ENCODE measurements around the gene MYLK4.
"Not testable (repeated sequence)": the region's sequence is repeated elsewhere in the genome, so short reads cannot be mapped to it uniquely, and the experiment has no call there.

The MYLK4 gene

GRCh38 chr6:2764610-2765165, 14.0 kb upstream of the MYLK4 start:
- no peaks in the 10 kb centered on the region for H3K36me3 ChIP-seq (ENCODE audit: insufficient read depth)
- H4K20me1 ChIP-seq (ENCODE audit: insufficient read depth): peaks cover 16% of the 10 kb centered on the region; the same call in 1 of the 2 replicates
- peaks cover 33% of the 10 kb centered on the region for H3K4me1 ChIP-seq (ENCODE audit: low read depth, poor library complexity, severe bottlenecking)
- no peak overlapping the region for H3K4me3 ChIP-seq (IDR thresholded peaks at IDR 0.05; ENCODE audit: insufficient read depth, low read depth, low read length)
- peaks cover 36% of the 10 kb centered on the region for H3K79me2 ChIP-seq (ENCODE audit: insufficient read depth, low read depth)
- peak overlapping the region; percentile 86; the same call in 1 of the 2 replicates for H3K4me2 ChIP-seq
- peak overlapping the region; percentile 54; the same call in 1 of the 2 replicates for H3K9ac ChIP-seq
- peak overlapping the region; percentile 71 for H3K27ac ChIP-seq
- no peaks in the 10 kb centered on the region for H3K27me3 ChIP-seq (ENCODE audit: insufficient read depth, low read depth)
- peak overlapping the region; percentile 87 for H2AFZ ChIP-seq (ENCODE audit: low read depth)
- TF ChIP-seq CTCF (conservative IDR thresholded peaks at IDR 0.05; ENCODE audit: low read depth, low read length): no peak

GRCh38 chr6:2763876-2764540, 13.3 kb upstream of the MYLK4 start:
- Histone ChIP-seq H3K79me2 (ENCODE audit: insufficient read depth, low read depth) (peaks cover 29% of the 10 kb centered on the region), H3K4me3 (IDR thresholded peaks at IDR 0.05; ENCODE audit: insufficient read depth, low read depth, low read length) (no peak overlapping the region), H3K4me2 (peak overlapping the region; percentile 86), H4K20me1 (ENCODE audit: insufficient read depth) (peaks cover 15% of the 10 kb centered on the region; the same call in 1 of the 2 replicates), H3K36me3 (ENCODE audit: insufficient read depth) (no peaks in the 10 kb centered on the region), H3K9ac (no peak overlapping the region), H3K27me3 (ENCODE audit: insufficient read depth, low read depth) (no peaks in the 10 kb centered on the region), H2AFZ (ENCODE audit: low read depth) (peak overlapping the region; percentile 87), H3K4me1 (ENCODE audit: low read depth, poor library complexity, severe bottlenecking) (peaks cover 27% of the 10 kb centered on the region), H3K27ac (peak overlapping the region; percentile 71; the same call in 1 of the 2 replicates)
- no peak for TF ChIP-seq CTCF (conservative IDR thresholded peaks at IDR 0.05; ENCODE audit: low read depth, low read length)

GRCh38 chr6:2763345-2763841, 12.7 kb upstream of the MYLK4 start:
- no peak overlapping the region for H3K27ac ChIP-seq
- peaks cover 23% of the 10 kb centered on the region for H3K79me2 ChIP-seq (ENCODE audit: insufficient read depth, low read depth)
- H3K4me1 ChIP-seq (ENCODE audit: low read depth, poor library complexity, severe bottlenecking): peaks cover 21% of the 10 kb centered on the region
- no peak overlapping the region for H3K4me2 ChIP-seq
- TF ChIP-seq CTCF (conservative IDR thresholded peaks at IDR 0.05; ENCODE audit: low read depth, low read length): no peak
- H3K9ac ChIP-seq: no peak overlapping the region
- H3K36me3 ChIP-seq (ENCODE audit: insufficient read depth): no peaks in the 10 kb centered on the region
- no peaks in the 10 kb centered on the region for H3K27me3 ChIP-seq (ENCODE audit: insufficient read depth, low read depth)
- 0 out of 2 replicates have a peak, but pooled peaks cover 9% of the 10 kb centered on the region for H4K20me1 ChIP-seq (ENCODE audit: insufficient read depth)
- H2AFZ ChIP-seq (ENCODE audit: low read depth): no peak overlapping the region
- H3K4me3 ChIP-seq (IDR thresholded peaks at IDR 0.05; ENCODE audit: insufficient read depth, low read depth, low read length): no peak overlapping the region

GRCh38 chr6:2762868-2763267, 12.1 kb upstream of the MYLK4 start:
- not testable (repeated sequence) for H2AFZ ChIP-seq (ENCODE audit: low read depth); H3K36me3 ChIP-seq (ENCODE audit: insufficient read depth); H3K27ac ChIP-seq; H4K20me1 ChIP-seq (ENCODE audit: insufficient read depth); H3K4me3 ChIP-seq (IDR thresholded peaks at IDR 0.05; ENCODE audit: insufficient read depth, low read depth, low read length); H3K9ac ChIP-seq; H3K27me3 ChIP-seq (ENCODE audit: insufficient read depth, low read depth); H3K4me2 ChIP-seq
- Histone ChIP-seq H3K79me2 (ENCODE audit: insufficient read depth, low read depth) (peaks cover 18% of the 10 kb centered on the region), H3K4me1 (ENCODE audit: low read depth, poor library complexity, severe bottlenecking) (peaks cover 16% of the 10 kb centered on the region)

Measured in KMS-11 (cell line).